ENCODE results near the gene CAPN14.

DNA sequence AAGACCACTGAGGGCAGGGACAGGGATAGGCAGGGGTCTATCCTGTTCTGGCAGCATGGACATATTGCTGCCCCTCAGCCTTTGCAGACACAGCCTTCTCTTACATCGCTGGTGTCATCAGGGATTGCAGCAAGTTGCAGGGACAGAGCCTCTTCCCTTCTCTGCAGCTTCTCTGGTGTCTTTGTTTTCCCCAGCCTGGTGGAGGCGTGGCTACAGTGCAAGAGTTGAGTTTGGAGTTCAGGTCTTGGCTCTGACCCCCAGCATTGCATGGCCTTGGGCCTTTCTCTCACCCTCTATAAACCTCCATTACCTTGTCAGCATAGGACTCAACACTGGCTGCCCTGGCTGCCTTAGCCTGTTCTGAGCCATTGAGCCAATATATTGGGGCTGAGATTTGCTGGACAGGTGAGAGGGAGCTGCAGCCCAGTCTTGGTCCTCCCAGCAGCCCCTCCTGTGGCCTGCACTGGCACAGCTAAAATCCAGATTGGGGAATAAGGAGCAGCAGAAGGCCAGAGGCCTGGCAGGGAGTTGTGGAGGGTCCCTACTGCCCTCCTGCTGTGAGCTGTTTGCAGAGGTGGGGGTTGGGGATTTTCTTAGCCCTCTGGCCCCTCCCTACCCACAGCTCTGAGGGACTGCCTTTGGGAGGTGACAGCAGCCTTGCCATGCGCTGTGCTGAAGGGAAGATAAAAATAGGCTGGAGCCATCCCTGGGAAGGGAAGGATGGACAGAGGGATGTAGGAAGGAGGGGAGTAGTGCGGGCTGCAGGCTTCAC lies 39.5 kb upstream of the CAPN14 start:
- TF ChIP-seq CTCF (IDR thresholded peaks at IDR 0.05; ENCODE audit: insufficient read depth, low read depth, low read length) (no peak), EZH2 (IDR thresholded peaks at IDR 0.05; ENCODE audit: insufficient read depth, low read length) (no peak)

Data from astrocyte (in vitro differentiated cells and primary cell).